H1 (cell line): ENCODE measurements around the gene UBR2. TPM values are rescaled to one million over a fixed set of nuclear protein-coding genes. Genes with fewer than 3 reads are reported as not detected.

Experiments
- ATF2 ChIP-seq: IDR thresholded peaks from 2 replicates; pipeline ENCODE4 v1.6.1; 2012; ENCODE audit warnings: low read length, inconsistent platforms
- CHD7 ChIP-seq: fragments of 300-600 bp; sonication (generic); IDR thresholded peaks from 2 replicates; pipeline ENCODE4 v1.7.1; 2012; ENCODE audit warnings: low read length, moderate library complexity, mild to moderate bottlenecking, inconsistent platforms; ENCODE audit not compliant: insufficient replicate concordance
- EZH2 ChIP-seq: fragments of 200-600 bp; sonication (generic); IDR thresholded peaks from 2 replicates; pipeline ENCODE4 v1.7.1; 2012; ENCODE audit warnings: low read depth, mild to moderate bottlenecking, moderate library complexity, low read length, inconsistent platforms; ENCODE audit not compliant: severe bottlenecking
- GTF2F1 ChIP-seq: IDR thresholded peaks from 2 replicates; pipeline ENCODE4 v1.6.1; 2012; ENCODE audit warnings: low read depth, low read length, improper control_type of control experiment, borderline replicate concordance
- MAX ChIP-seq: IDR thresholded peaks from 2 replicates; pipeline ENCODE4 v1.6.1; 2012; ENCODE audit warnings: inconsistent platforms
- RFX5 ChIP-seq: IDR thresholded peaks from 2 replicates; pipeline ENCODE4 v1.6.1; 2011; ENCODE audit warnings: low read depth, low read length, improper control_type of control experiment, borderline replicate concordance
- RXRA ChIP-seq: IDR thresholded peaks from 2 replicates; pipeline ENCODE4 v1.6.1; 2011; ENCODE audit warnings: low read depth, mild to moderate bottlenecking, low read length, moderate library complexity; ENCODE audit not compliant: insufficient read depth
- SAP30 ChIP-seq: fragments of 300-600 bp; sonication (generic); IDR thresholded peaks from 2 replicates; pipeline ENCODE4 v1.7.1; 2012; ENCODE audit warnings: low read length, moderate library complexity, mild to moderate bottlenecking, inconsistent platforms; ENCODE audit not compliant: insufficient read depth, insufficient replicate concordance
- TEAD4 ChIP-seq: IDR thresholded peaks from 2 replicates; pipeline ENCODE4 v1.6.1; 2012; ENCODE audit warnings: low read depth, low read length, inconsistent platforms, mixed read lengths
- polyA plus RNA-seq, 7 experiments: library from polyadenylated mRNA; depleted of rRNA in 3 of 7; stranded (reverse) in 5 of 7; unstranded in 2 of 7; fragments of >200 nt in 5 of 7; fragments of 200-250 nt in 2 of 7; gene quantifications; 1 replicate in 5 of 7; 2 replicates in 1 of 7; 4 replicates in 1 of 7; pipeline versions ENCODE4 v1.2.1 to v1.2.3, GENCODE V29; 2011 to 2013; ENCODE audit warnings: missing spikeins in 2 of 7, mixed read lengths in 2 of 7
- total RNA-seq: library from RNA; stranded (reverse); fragmentation: NEBNext Ultra II Directional; extraction: Animal tissue kit (Norgen Biotek cat#: 25700); gene quantifications from 2 replicates; pipeline ENCODE4 v1.2.1, GENCODE V29; 2021

The UBR2 gene
- total and polyA plus RNA-seq, 2 of the 8 experiments (the other 6 are each of a cell fraction or from before 2014, with no cell fraction given), result 6.5 to 19.5 TPM

DNA sequence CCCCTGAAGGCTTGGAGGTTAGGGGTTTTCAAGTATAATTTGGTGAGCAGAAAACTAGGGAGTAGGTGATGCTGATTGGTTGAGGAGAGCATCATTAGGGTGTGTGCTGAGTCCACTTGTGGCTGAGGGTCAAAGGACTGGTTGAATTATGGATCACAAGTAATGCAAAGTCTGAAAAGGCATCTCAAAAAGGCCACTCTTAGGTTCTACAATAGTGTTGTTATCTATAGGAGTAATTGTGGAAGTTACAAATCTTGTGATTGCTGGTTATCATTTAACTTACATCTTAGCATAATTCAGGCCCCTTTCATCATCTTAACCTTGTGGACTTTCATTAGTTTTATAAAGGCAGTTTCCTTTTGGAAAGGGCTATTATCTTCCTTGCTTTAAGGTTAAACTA, 60.8 kb downstream of the UBR2 start (continued):
- no peak for TF ChIP-seq CHD7
- no peak for TF ChIP-seq SAP30
- TF ChIP-seq TEAD4, result no peak
- no peak for TF ChIP-seq RFX5
- TF ChIP-seq EZH2, result no peak
- TF ChIP-seq ATF2, result no peak
- no peak for TF ChIP-seq GTF2F1
- TF ChIP-seq MAX, result no peak
- TF ChIP-seq RXRA, result no peak
